Measurements from ENCODE around the gene MVB12A.

- no peak for TF ChIP-seq ZFX (IDR thresholded peaks at IDR 0.05; ENCODE audit: borderline replicate concordance)
- peak; percentile 45 for TF ChIP-seq CTCF (IDR thresholded peaks at IDR 0.05)
These were observed 21.6 kb downstream of the MVB12A start for GRCh38 chr19:17441241-17442021.

Measured in 22Rv1 (cell line).